DOHH2 (cell line): ENCODE results near the gene NANP.
"Not testable (repeated sequence)": the region's sequence is repeated elsewhere in the genome, so short reads cannot be mapped to it uniquely, and the experiment has no call there.

Source experiments
- H3F3A ChIP-seq: fragments of 200-600 bp; sonication (generic), shearing (Covaris generic); 2 replicates; pipeline ENCODE4 v1.6.0; 2016; ENCODE audit warnings: antibody characterized with exemption, mild to moderate bottlenecking; ENCODE audit not compliant: control insufficient read depth, insufficient read depth
- H3K27ac ChIP-seq: fragments of 200-600 bp; sonication (generic); 2 replicates; pipeline ENCODE4 v1.5.1; 2014; ENCODE audit warnings: low read depth, mild to moderate bottlenecking, low read length, moderate library complexity
- H3K27me3 ChIP-seq: fragments of 200-600 bp; sonication (generic); 2 replicates; pipeline ENCODE4 v1.6.1; 2014; ENCODE audit warnings: mild to moderate bottlenecking, low read length, mixed read lengths; ENCODE audit not compliant: control insufficient read depth
- H3K36me3 ChIP-seq: fragments of 200-600 bp; sonication (generic); 2 replicates; pipeline ENCODE4 v1.6.1; 2014; ENCODE audit warnings: mild to moderate bottlenecking, low read length, moderate library complexity, mixed read lengths; ENCODE audit not compliant: control insufficient read depth
- H3K4me1 ChIP-seq: fragments of 200-600 bp; sonication (generic); 2 replicates; pipeline ENCODE4 v1.6.1; 2014; ENCODE audit warnings: mild to moderate bottlenecking, low read length, mixed read lengths; ENCODE audit not compliant: control insufficient read depth
- H3K4me2 ChIP-seq: fragments of 200-600 bp; sonication (generic); 2 replicates; pipeline ENCODE4 v1.6.0; 2014; ENCODE audit warnings: mild to moderate bottlenecking, low read length, moderate library complexity
- H3K4me3 ChIP-seq: fragments of 200-600 bp; sonication (generic); 2 replicates; pipeline ENCODE4 v1.5.1; 2014; ENCODE audit warnings: mild to moderate bottlenecking, low read length, mixed read lengths
- H3K79me2 ChIP-seq: fragments of 200-600 bp; sonication (generic); 2 replicates; pipeline ENCODE4 v1.6.1; 2014; ENCODE audit warnings: mild to moderate bottlenecking, low read length, mixed read lengths; ENCODE audit not compliant: control insufficient read depth
- H3K9me2 ChIP-seq: fragments of 200-600 bp; sonication (generic); replicated peaks from 2 replicates; pipeline ENCODE4 v1.6.1; 2014; ENCODE audit warnings: mild to moderate bottlenecking, low read length, mixed read lengths; ENCODE audit not compliant: control insufficient read depth
- H3K9me3 ChIP-seq: fragments of 200-600 bp; sonication (generic); 2 replicates; pipeline ENCODE4 v1.6.1; 2014; ENCODE audit warnings: antibody characterized with exemption, low read length, mixed read lengths; ENCODE audit not compliant: control insufficient read depth, insufficient read depth
- H4K20me1 ChIP-seq: fragments of 200-600 bp; sonication (generic); 2 replicates; pipeline ENCODE4 v1.6.0; 2014; ENCODE audit warnings: low read depth, mild to moderate bottlenecking, antibody characterized with exemption, low read length, moderate library complexity; ENCODE audit not compliant: control insufficient read depth, insufficient read depth
- CTCF ChIP-seq: fragments of 200-600 bp; sonication (generic); IDR thresholded peaks from one replicate; pipeline ENCODE4 v1.5.1; 2014; ENCODE audit warnings: antibody characterized with exemption, mild to moderate bottlenecking, low read depth, low read length; ENCODE audit not compliant: poor library complexity, severe bottlenecking
- EZH2phosphoT487 ChIP-seq: fragments of 200-600 bp; sonication (generic); IDR thresholded peaks from 2 replicates; pipeline ENCODE4 v1.6.1; 2017; ENCODE audit warnings: borderline replicate concordance, mild to moderate bottlenecking, antibody characterized with exemption, low read length, moderate library complexity, mixed read lengths

The NANP gene

GRCh38 chr20:25584905-25585704, 38.7 kb downstream of the NANP start, which contains the start of gene NINL:
Gene NINL (minus strand): TSS chr20:25585531. CDS start chr20:25526587, 58,944 bp downstream.
- no peaks in the 10 kb centered on the region for H3K27me3 ChIP-seq
- H3K4me1 ChIP-seq, result no peaks in the 10 kb centered on the region
- no peaks in the 10 kb centered on the region for H3K79me2 ChIP-seq
- H4K20me1 ChIP-seq, result no peaks in the 10 kb centered on the region
- H3K9me2 ChIP-seq, result no peaks in the 10 kb centered on the region
- H3F3A ChIP-seq, result no peaks in the 10 kb centered on the region
- no peak within 1 kb of the TSS for H3K4me2 ChIP-seq
- H3K4me3 ChIP-seq, result no peak within 1 kb of the TSS
- H3K9me3 ChIP-seq, result 0 out of 2 replicates have a peak, but pooled peaks cover 4% of the 10 kb centered on the region
- TF ChIP-seq EZH2phosphoT487, result no peak
- no peak for TF ChIP-seq CTCF
- H3K36me3 ChIP-seq, result no peaks in the 10 kb centered on the region
- no peak within 1 kb of the TSS for H3K27ac ChIP-seq

GRCh38 chr20:25583607-25584006, 40.2 kb downstream of the NANP start:
- H3K27ac ChIP-seq, H3F3A ChIP-seq, H3K4me1 ChIP-seq, H3K27me3 ChIP-seq, H3K79me2 ChIP-seq, H3K4me2 ChIP-seq, H3K9me2 ChIP-seq, H3K36me3 ChIP-seq, H3K4me3 ChIP-seq, H4K20me1 ChIP-seq, H3K9me3 ChIP-seq: not testable (repeated sequence)

DNA sequence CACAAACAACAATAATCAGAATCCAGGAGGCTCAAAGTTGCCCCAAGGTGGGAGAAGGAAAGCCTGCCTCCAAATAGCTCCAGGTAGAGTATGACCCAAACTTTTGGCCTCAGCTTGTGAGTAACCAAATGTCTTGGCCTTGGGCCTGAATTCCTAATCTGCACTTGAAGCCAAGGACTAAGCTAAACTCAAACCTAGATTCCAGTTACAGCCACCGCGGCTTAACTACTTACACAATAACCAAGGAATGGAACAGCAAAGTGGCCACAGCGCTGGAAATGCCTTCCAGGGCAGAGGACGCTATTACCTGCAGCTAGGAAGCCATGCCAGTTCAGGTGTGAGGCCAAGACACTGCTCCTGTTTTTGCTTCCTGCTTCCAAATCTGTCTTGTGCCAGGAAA, 43.1 kb downstream of the NANP start:
- Histone ChIP-seq H3K79me2 (no peaks in the 10 kb centered on the region), H3K27ac (no peak overlapping the region), H3K4me1 (no peaks in the 10 kb centered on the region), H3K4me3 (no peak overlapping the region), H3K36me3 (no peaks in the 10 kb centered on the region), H4K20me1 (no peaks in the 10 kb centered on the region), H3K27me3 (no peaks in the 10 kb centered on the region), H3K9me2 (no peaks in the 10 kb centered on the region), H3K9me3 (0 out of 2 replicates have a peak, but pooled peaks cover 4% of the 10 kb centered on the region), H3F3A (no peaks in the 10 kb centered on the region), H3K4me2 (no peak overlapping the region)
- TF ChIP-seq EZH2phosphoT487 (no peak), CTCF (no peak)

- H3K9me3 ChIP-seq, result no peaks in the 10 kb centered on the region
- no peaks in the 10 kb centered on the region for H3K79me2 ChIP-seq
- H3K4me2 ChIP-seq, result no peak overlapping the region
- TF ChIP-seq CTCF, result no peak
- no peak for TF ChIP-seq EZH2phosphoT487
- no peaks in the 10 kb centered on the region for H3K9me2 ChIP-seq
- H3K4me3 ChIP-seq, result no peak overlapping the region
- no peaks in the 10 kb centered on the region for H3F3A ChIP-seq
- H3K36me3 ChIP-seq, result no peaks in the 10 kb centered on the region
- no peaks in the 10 kb centered on the region for H3K27me3 ChIP-seq
- H4K20me1 ChIP-seq, result no peaks in the 10 kb centered on the region
- no peak overlapping the region for H3K27ac ChIP-seq
- H3K4me1 ChIP-seq, result no peaks in the 10 kb centered on the region
Observed at GRCh38 chr20:25579081-25579770, 44.6 kb downstream of the NANP start.
